HCT116 (cell line): ENCODE measurements around the gene KIF21B. TPM values are rescaled to one million over a fixed set of nuclear protein-coding genes. Genes with fewer than 3 reads are reported as not detected.

Experiments used
- ATAC-seq: fragments of 200-7000 bp; cut with Tn5 transposase; 2 replicates; pipeline ENCODE4 v1.9.1; 2020; ENCODE audit warnings: mild to moderate bottlenecking, moderate library complexity
- BruUV-seq: library from RNA; stranded (reverse); fragments of 400-500 nt; replicated peaks from 2 replicates; lab custom pipeline; 2021; lab: Mats Ljungman, UMichigan
- CTCF ChIA-PET: fragments of 300-600 bp; sonication (Branson Sonifier 250); formaldehyde crosslinking; loops from one replicate; lab custom pipeline; 2021; ENCODE audit warnings: antibody characterized with exemption; lab: Charles Lee
- POLR2A ChIA-PET: fragments of 300-600, 350-600 bp; sonication (Branson Sonifier 250); formaldehyde crosslinking; loops from one replicate; lab custom pipeline; 2021; ENCODE audit warnings: antibody characterized with exemption; lab: Charles Lee
- RAD21 ChIA-PET, 2 experiments: fragments of 300-600 bp; sonication (Branson Sonifier 250); formaldehyde crosslinking; loops; one replicate each; lab custom pipeline; 2023; ENCODE audit warnings: low total read pairs in 2 of 2; ENCODE audit not compliant: uncharacterized antibody in 2 of 2, unreplicated experiment in 2 of 2, low non-redundant PET in 1 of 2; lab: Charles Lee
- DNase-seq: peaks from one replicate; pipeline ENCODE4 v3.0.0-alpha.2; 2010; ENCODE audit warnings: low read depth, low spot score
- H2AFZ ChIP-seq: fragments of 200-600 bp; shearing (Covaris generic), sonication (generic); 2 replicates; pipeline ENCODE4 v1.6.1; 2017; ENCODE audit warnings: low read depth, mixed run types, mixed read lengths, antibody characterized with exemption, low read length; ENCODE audit not compliant: poor library complexity, severe bottlenecking
- H3K27ac ChIP-seq: 2 replicates; pipeline ENCODE4 v1.5.1; 2012; ENCODE audit warnings: low read depth, low read length
- H3K27me3 ChIP-seq: fragments of 200-600 bp; sonication (generic); 2 replicates; pipeline ENCODE4 v1.6.1; 2016; ENCODE audit warnings: mixed run types, low read length, mixed read lengths; ENCODE audit not compliant: insufficient read depth
- H3K36me3 ChIP-seq, 2 experiments: fragments of 200-500 bp in 1 of 2; fragments of 200-600 bp in 1 of 2; sonication (Bioruptor generic) in 1 of 2; sonication (generic) in 1 of 2; 2 replicates each; pipeline versions ENCODE4 v1.5.1 to v1.6.1; 2014 to 2016; ENCODE audit warnings: low read length in 2 of 2, inconsistent platforms in 1 of 2, mixed read lengths in 1 of 2, mixed run types in 1 of 2; ENCODE audit not compliant: insufficient read depth in 2 of 2, control insufficient read depth in 1 of 2
- H3K4me1 ChIP-seq, 2 experiments: fragments of 200-600 bp in 1 of 2; sonication (generic) in 1 of 2; 2 replicates each; pipeline versions ENCODE4 v1.5.1 to v1.6.1; 2012 to 2017; ENCODE audit warnings: low read length in 2 of 2, inconsistent platforms in 1 of 2, mild to moderate bottlenecking in 1 of 2, mixed read lengths in 1 of 2, mixed run types in 1 of 2, moderate library complexity in 1 of 2; ENCODE audit not compliant: insufficient read depth in 2 of 2, control insufficient read depth in 1 of 2
- H3K4me2 ChIP-seq: fragments of 200-600 bp; sonication (generic); 2 replicates; pipeline ENCODE4 v1.6.1; 2017; ENCODE audit warnings: mixed run types, low read length, mixed read lengths
- H3K4me3 ChIP-seq, 2 experiments: fragments of 200-600 bp in 1 of 2; sonication (generic) in 1 of 2; replicated peaks in 1 of 2; 2 replicates each; pipeline ENCODE4 v1.5.1; 2011 to 2016; ENCODE audit warnings: low read length in 2 of 2, control low read depth in 1 of 2, low read depth in 1 of 2, mild to moderate bottlenecking in 1 of 2, mixed read lengths in 1 of 2, mixed run types in 1 of 2
- H3K79me2 ChIP-seq: fragments of 200-600 bp; sonication (generic); 2 replicates; pipeline ENCODE4 v1.6.1; 2017; ENCODE audit warnings: mild to moderate bottlenecking, mixed run types, low read length, moderate library complexity, mixed read lengths; ENCODE audit not compliant: insufficient read depth
- H3K9ac ChIP-seq: fragments of 200-600 bp; sonication (generic); 2 replicates; pipeline ENCODE4 v1.6.1; 2016; ENCODE audit warnings: low read length, mixed read lengths
- H3K9me2 ChIP-seq: fragments of 200-600 bp; sonication (generic), shearing (Covaris generic); 2 replicates; pipeline ENCODE4 v1.6.1; 2017; ENCODE audit warnings: mixed run types, mild to moderate bottlenecking, moderate library complexity; ENCODE audit not compliant: insufficient read depth
- H3K9me3 ChIP-seq, 2 experiments: fragments of 200-500 bp in 1 of 2; fragments of 200-600 bp in 1 of 2; sonication (Bioruptor generic) in 1 of 2; sonication (generic) in 1 of 2; 2 replicates each; pipeline ENCODE4 v1.6.1; 2014 to 2017; ENCODE audit warnings: low read length in 2 of 2, mixed read lengths in 2 of 2, inconsistent platforms in 1 of 2, low read depth in 1 of 2, mild to moderate bottlenecking in 1 of 2, mixed run types in 1 of 2, moderate library complexity in 1 of 2; ENCODE audit not compliant: control insufficient read depth in 1 of 2, insufficient read depth in 1 of 2
- H4K20me1 ChIP-seq: fragments of 200-600 bp; sonication (generic), shearing (Covaris generic); 2 replicates; pipeline ENCODE4 v1.6.1; 2017; ENCODE audit warnings: mixed run types, mild to moderate bottlenecking, moderate library complexity; ENCODE audit not compliant: insufficient read depth
- CBX3 ChIP-seq: IDR thresholded peaks from 2 replicates; pipeline ENCODE4 v1.6.1; 2012; ENCODE audit warnings: low read depth
- POLR2A ChIP-seq: IDR thresholded peaks from 2 replicates; pipeline ENCODE4 v1.7.0; 2011; ENCODE audit warnings: borderline replicate concordance; ENCODE audit not compliant: insufficient read depth, insufficient read length; ENCODE audit errors: extremely low read depth
- intact Hi-C: fragments of 100-400 bp; cut with micrococcal nuclease; formaldehyde crosslinking; loops from 2 replicates; pipeline ENCODE4 v1.10.0; 2022
- total RNA-seq: library from RNA; stranded (reverse); gene quantifications from one replicate; pipeline ENCODE4 v1.2.1, GENCODE V29; 2021; ENCODE audit not compliant: unreplicated experiment
- TF ChIP-seq, protein P1 (sequence below): IDR thresholded peaks from 2 replicates; pipeline ENCODE4 v1.6.1; 2011; ENCODE audit warnings: mild to moderate bottlenecking, low read length, moderate library complexity; ENCODE audit not compliant: insufficient replicate concordance; ENCODE audit errors: extremely low read depth
- TF ChIP-seq, protein P2 (sequence below), 3 experiments: fragments of 200-600 bp in 1 of 3; sonication (generic) in 1 of 3; IDR thresholded peaks in 2 of 3; conservative IDR thresholded peaks in 1 of 3; 2 replicates each; pipeline ENCODE4 v1.5.1; 2012 to 2017; ENCODE audit warnings: low read depth in 2 of 3, low read length in 2 of 3, antibody characterized with exemption in 1 of 3, borderline replicate concordance in 1 of 3, control low read depth in 1 of 3, mild to moderate bottlenecking in 1 of 3, mixed read lengths in 1 of 3, mixed run types in 1 of 3, moderate library complexity in 1 of 3; ENCODE audit not compliant: insufficient read depth in 1 of 3
- TF ChIP-seq, protein P3 (sequence below): IDR thresholded peaks from 2 replicates; pipeline ENCODE4 v1.6.1; 2012; ENCODE audit warnings: low read depth

KIF21B gene
- total RNA-seq, 1 experiment from 2014 or later, result 6.1 TPM

DNA sequence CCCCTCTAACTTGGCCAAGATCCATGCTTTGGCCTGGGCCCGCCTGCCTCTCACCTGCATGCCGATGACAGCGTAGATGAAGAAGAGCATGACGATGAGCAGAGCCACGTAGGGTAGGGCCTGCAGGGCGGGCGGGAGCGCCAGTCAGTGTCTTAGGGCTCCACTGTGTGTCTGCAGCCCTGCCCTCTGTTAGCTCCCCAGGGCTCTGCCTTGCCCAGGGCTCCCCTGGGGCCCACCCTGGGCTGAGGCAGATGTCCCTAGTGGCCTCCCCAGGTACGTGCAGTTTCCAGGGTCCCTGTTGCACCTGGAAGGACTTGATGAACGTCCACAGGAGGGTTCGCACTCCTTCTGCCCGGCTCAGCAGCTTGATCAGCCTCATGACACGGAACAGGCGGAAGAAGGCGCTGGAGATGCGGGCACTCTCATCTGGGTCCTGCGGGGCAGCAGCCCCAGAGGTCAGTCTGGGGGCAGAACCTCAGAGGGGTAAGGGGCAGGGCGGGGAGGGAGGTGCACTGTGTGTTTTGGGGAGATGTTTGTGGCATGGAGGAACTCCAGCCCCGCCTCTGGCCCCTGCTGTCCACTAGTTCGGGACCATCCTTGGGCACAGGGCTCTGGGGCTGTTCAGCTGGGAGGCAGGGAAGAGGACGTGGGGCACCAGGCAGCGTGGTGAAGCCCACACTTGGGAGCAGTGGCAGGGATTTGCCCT, 29.8 kb upstream of the KIF21B start:
- BruUV-seq, result no TSS peak
- no peak overlapping the region for H3K27ac ChIP-seq
- no peaks in the 10 kb centered on the region for H3K36me3 ChIP-seq
- DNase-seq, result no peak
- H3K9ac ChIP-seq, result no peak overlapping the region
- TF ChIP-seq, protein P1, sequence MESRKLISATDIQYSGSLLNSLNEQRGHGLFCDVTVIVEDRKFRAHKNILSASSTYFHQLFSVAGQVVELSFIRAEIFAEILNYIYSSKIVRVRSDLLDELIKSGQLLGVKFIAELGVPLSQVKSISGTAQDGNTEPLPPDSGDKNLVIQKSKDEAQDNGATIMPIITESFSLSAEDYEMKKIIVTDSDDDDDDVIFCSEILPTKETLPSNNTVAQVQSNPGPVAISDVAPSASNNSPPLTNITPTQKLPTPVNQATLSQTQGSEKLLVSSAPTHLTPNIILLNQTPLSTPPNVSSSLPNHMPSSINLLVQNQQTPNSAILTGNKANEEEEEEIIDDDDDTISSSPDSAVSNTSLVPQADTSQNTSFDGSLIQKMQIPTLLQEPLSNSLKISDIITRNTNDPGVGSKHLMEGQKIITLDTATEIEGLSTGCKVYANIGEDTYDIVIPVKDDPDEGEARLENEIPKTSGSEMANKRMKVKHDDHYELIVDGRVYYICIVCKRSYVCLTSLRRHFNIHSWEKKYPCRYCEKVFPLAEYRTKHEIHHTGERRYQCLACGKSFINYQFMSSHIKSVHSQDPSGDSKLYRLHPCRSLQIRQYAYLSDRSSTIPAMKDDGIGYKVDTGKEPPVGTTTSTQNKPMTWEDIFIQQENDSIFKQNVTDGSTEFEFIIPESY, result no peak
- no peak for TF ChIP-seq POLR2A
- TF ChIP-seq CBX3, result no peak
- TF ChIP-seq, protein P2, sequence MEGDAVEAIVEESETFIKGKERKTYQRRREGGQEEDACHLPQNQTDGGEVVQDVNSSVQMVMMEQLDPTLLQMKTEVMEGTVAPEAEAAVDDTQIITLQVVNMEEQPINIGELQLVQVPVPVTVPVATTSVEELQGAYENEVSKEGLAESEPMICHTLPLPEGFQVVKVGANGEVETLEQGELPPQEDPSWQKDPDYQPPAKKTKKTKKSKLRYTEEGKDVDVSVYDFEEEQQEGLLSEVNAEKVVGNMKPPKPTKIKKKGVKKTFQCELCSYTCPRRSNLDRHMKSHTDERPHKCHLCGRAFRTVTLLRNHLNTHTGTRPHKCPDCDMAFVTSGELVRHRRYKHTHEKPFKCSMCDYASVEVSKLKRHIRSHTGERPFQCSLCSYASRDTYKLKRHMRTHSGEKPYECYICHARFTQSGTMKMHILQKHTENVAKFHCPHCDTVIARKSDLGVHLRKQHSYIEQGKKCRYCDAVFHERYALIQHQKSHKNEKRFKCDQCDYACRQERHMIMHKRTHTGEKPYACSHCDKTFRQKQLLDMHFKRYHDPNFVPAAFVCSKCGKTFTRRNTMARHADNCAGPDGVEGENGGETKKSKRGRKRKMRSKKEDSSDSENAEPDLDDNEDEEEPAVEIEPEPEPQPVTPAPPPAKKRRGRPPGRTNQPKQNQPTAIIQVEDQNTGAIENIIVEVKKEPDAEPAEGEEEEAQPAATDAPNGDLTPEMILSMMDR (IDR thresholded peaks at IDR 0.05 in 2 of 3, conservative IDR thresholded peaks at IDR 0.05 in 1 of 3; ENCODE audit: borderline replicate concordance in 1 of 3, insufficient read depth in 1 of 3, low read depth in 2 of 3, low read length in 2 of 3), result peak in 2 of 3 experiments; percentile 34 to 44; a peak in 4 of 6 replicates
- TF ChIP-seq, protein P3, sequence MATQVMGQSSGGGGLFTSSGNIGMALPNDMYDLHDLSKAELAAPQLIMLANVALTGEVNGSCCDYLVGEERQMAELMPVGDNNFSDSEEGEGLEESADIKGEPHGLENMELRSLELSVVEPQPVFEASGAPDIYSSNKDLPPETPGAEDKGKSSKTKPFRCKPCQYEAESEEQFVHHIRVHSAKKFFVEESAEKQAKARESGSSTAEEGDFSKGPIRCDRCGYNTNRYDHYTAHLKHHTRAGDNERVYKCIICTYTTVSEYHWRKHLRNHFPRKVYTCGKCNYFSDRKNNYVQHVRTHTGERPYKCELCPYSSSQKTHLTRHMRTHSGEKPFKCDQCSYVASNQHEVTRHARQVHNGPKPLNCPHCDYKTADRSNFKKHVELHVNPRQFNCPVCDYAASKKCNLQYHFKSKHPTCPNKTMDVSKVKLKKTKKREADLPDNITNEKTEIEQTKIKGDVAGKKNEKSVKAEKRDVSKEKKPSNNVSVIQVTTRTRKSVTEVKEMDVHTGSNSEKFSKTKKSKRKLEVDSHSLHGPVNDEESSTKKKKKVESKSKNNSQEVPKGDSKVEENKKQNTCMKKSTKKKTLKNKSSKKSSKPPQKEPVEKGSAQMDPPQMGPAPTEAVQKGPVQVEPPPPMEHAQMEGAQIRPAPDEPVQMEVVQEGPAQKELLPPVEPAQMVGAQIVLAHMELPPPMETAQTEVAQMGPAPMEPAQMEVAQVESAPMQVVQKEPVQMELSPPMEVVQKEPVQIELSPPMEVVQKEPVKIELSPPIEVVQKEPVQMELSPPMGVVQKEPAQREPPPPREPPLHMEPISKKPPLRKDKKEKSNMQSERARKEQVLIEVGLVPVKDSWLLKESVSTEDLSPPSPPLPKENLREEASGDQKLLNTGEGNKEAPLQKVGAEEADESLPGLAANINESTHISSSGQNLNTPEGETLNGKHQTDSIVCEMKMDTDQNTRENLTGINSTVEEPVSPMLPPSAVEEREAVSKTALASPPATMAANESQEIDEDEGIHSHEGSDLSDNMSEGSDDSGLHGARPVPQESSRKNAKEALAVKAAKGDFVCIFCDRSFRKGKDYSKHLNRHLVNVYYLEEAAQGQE, result no peak
- no peak overlapping the region for H2AFZ ChIP-seq
- H3K4me3 ChIP-seq, result no peak overlapping the region
- intact Hi-C loops, result no loop called here
- no peak overlapping the region for H3K4me2 ChIP-seq
- H3K9me3 ChIP-seq, result no peaks in the 10 kb centered on the region
- H3K27me3 ChIP-seq, result 0 out of 2 replicates have a peak, but pooled peaks cover 5% of the 10 kb centered on the region
- no peaks in the 10 kb centered on the region for H4K20me1 ChIP-seq
- ChIA-PET RAD21 (no interaction called here), CTCF (no interaction called here), POLR2A (no interaction called here)
- H3K4me1 ChIP-seq, result no peaks in the 10 kb centered on the region
- H3K9me2 ChIP-seq, result no peaks in the 10 kb centered on the region
- peak; percentile 83 for ATAC-seq
- no peaks in the 10 kb centered on the region for H3K79me2 ChIP-seq
